Stromal cell of bone marrow (primary cell): ENCODE measurements around the gene CTNNBL1.

Source experiments
- DNase-seq: peaks from one replicate; pipeline ENCODE4 v3.0.0-alpha.2; 2012; ENCODE audit warnings: low read depth

The CTNNBL1 gene

GRCh38 chr20:37899105-37900045, 205.5 kb downstream of the CTNNBL1 start:
- DNase-seq = no peak

- no peak for DNase-seq
These were observed 207.4 kb downstream of the CTNNBL1 start for GRCh38 chr20:37901240-37901639.

- peak; percentile 46 for DNase-seq
These were observed 208.0 kb downstream of the CTNNBL1 start for GRCh38 chr20:37901654-37902503.

GRCh38 chr20:37902504-37903313, 208.9 kb downstream of the CTNNBL1 start, which contains the start of gene VSTM2L:
VSTM2L (plus strand) TSS chr20:37903127; CDS start chr20:37903351, 224 bp downstream.
- peak; percentile 36 for DNase-seq

GRCh38 chr20:37903317-37904007, 209.6 kb downstream of the CTNNBL1 start:
- no peak for DNase-seq

- no peak for DNase-seq
These were observed 210.3 kb downstream of the CTNNBL1 start for GRCh38 chr20:37904008-37904642.

GRCh38 chr20:37904845-37905373, 211.1 kb downstream of the CTNNBL1 start:
- no peak for DNase-seq

GRCh38 chr20:37905671-37906613, 212.1 kb downstream of the CTNNBL1 start:
- DNase-seq = no peak

- DNase-seq = no peak
These were observed 213.5 kb downstream of the CTNNBL1 start for GRCh38 chr20:37907330-37907676.

- peak; percentile 42 for DNase-seq
These were observed 214.0 kb downstream of the CTNNBL1 start for GRCh38 chr20:37907677-37908401.

- DNase-seq = no peak
These were observed 217.4 kb downstream of the CTNNBL1 start for GRCh38 chr20:37911261-37911660.

- DNase-seq = no peak
These were observed 218.0 kb downstream of the CTNNBL1 start for GRCh38 chr20:37911838-37912281.

- DNase-seq = no peak
These were observed 219.0 kb downstream of the CTNNBL1 start for GRCh38 chr20:37912874-37913273.

GRCh38 chr20:37913567-37914366, 219.9 kb downstream of the CTNNBL1 start:
- DNase-seq = no peak

GRCh38 chr20:37914367-37914671, 220.5 kb downstream of the CTNNBL1 start:
- DNase-seq = no peak

- no peak for DNase-seq
These were observed 221.0 kb downstream of the CTNNBL1 start for GRCh38 chr20:37914672-37915433.

GRCh38 chr20:37915434-37915787, 221.6 kb downstream of the CTNNBL1 start:
- no peak for DNase-seq
